ENCODE measurements around the gene PTPRT.

DNA sequence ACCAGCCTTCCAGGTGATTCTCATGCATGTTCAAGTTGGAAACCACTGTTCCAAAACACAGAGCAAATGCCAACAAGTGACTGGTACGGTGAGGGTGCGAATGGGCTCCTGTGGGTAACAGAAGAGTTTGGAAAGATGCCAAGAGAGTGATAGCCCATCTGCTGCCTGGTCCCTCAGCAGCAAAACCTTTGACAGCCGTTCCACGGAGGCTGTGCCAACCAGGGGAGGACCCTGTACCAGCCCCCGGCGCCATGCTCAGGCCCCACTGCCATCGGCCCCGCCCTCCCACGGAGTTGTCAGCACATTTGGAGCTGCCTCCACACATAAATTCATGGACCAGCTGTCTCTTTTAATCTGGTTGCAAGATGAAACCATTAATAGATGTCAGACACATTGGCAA, 4.4 kb upstream of the PTPRT start:
- TF ChIP-seq, protein P1, sequence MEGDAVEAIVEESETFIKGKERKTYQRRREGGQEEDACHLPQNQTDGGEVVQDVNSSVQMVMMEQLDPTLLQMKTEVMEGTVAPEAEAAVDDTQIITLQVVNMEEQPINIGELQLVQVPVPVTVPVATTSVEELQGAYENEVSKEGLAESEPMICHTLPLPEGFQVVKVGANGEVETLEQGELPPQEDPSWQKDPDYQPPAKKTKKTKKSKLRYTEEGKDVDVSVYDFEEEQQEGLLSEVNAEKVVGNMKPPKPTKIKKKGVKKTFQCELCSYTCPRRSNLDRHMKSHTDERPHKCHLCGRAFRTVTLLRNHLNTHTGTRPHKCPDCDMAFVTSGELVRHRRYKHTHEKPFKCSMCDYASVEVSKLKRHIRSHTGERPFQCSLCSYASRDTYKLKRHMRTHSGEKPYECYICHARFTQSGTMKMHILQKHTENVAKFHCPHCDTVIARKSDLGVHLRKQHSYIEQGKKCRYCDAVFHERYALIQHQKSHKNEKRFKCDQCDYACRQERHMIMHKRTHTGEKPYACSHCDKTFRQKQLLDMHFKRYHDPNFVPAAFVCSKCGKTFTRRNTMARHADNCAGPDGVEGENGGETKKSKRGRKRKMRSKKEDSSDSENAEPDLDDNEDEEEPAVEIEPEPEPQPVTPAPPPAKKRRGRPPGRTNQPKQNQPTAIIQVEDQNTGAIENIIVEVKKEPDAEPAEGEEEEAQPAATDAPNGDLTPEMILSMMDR (IDR thresholded peaks at IDR 0.05) = no peak
- no peak for TF ChIP-seq POLR2A (IDR thresholded peaks at IDR 0.05)

Data from breast epithelium (tissue), 3 donors.